GM18505 (cell line): ENCODE measurements around the gene KDM5B.

Experiments
- ATAC-seq: cut with Tn5 transposase; IDR thresholded peaks from one replicate; pipeline ENCODE4 v1.9.1; 2021; ENCODE audit not compliant: unreplicated experiment
- POLR2A ChIP-seq: IDR thresholded peaks from 4 replicates; pipeline ENCODE4 v1.6.1; 2011; ENCODE audit warnings: borderline replicate concordance; ENCODE audit not compliant: insufficient read depth, insufficient read length; ENCODE audit errors: extremely low read depth

Gene KDM5B

GRCh38 chr1:202807926-202808757, at the start of gene KDM5B:
Gene KDM5B, minus strand, starts transcription at chr1:202808421. Its CDS starts 116 bp downstream, at chr1:202808305.
- ATAC-seq: no peak
- peak; percentile 92 for TF ChIP-seq POLR2A

GRCh38 chr1:202857136-202857610, 49.0 kb upstream of the KDM5B start:
- no peak for ATAC-seq
- no peak for TF ChIP-seq POLR2A

GRCh38 chr1:202856014-202856413, 47.8 kb upstream of the KDM5B start:
- ATAC-seq: no peak
- TF ChIP-seq POLR2A: no peak

GRCh38 chr1:202854787-202855186, 46.6 kb upstream of the KDM5B start:
- ATAC-seq: no peak
- no peak for TF ChIP-seq POLR2A

GRCh38 chr1:202852163-202852904, 44.1 kb upstream of the KDM5B start:
- no peak for ATAC-seq
- no peak for TF ChIP-seq POLR2A

GRCh38 chr1:202850593-202851362, 42.6 kb upstream of the KDM5B start:
- TF ChIP-seq POLR2A: no peak
- ATAC-seq: no peak

GRCh38 chr1:202848191-202848542, 39.9 kb upstream of the KDM5B start:
- peak; percentile 81 for ATAC-seq
- TF ChIP-seq POLR2A: no peak

GRCh38 chr1:202844935-202845334, 36.7 kb upstream of the KDM5B start:
- TF ChIP-seq POLR2A: no peak
- no peak for ATAC-seq

GRCh38 chr1:202844259-202844658, 36.0 kb upstream of the KDM5B start:
- no peak for TF ChIP-seq POLR2A
- no peak for ATAC-seq

GRCh38 chr1:202843081-202843480, 34.9 kb upstream of the KDM5B start:
- no peak for TF ChIP-seq POLR2A
- no peak for ATAC-seq

- no peak for ATAC-seq
- no peak for TF ChIP-seq POLR2A
Observed at GRCh38 chr1:202837746-202838262, 29.6 kb upstream of the KDM5B start.

GRCh38 chr1:202836623-202837403, 28.6 kb upstream of the KDM5B start:
- no peak for ATAC-seq
- no peak for TF ChIP-seq POLR2A
